Measurements from ENCODE around the gene GRIN1.

Gene GRIN1

GRCh38 chr9:137186385-137186784, 47.4 kb downstream of the GRIN1 start:
- no peak overlapping the region for H3K27ac ChIP-seq
- H3K36me3 ChIP-seq (replicated peaks) = peaks cover 26% of the 10 kb centered on the region
- in situ Hi-C loops (cut with HindIII; ENCODE audit: low pct_ligation_motif_present, low sequenced_read_pairs) = no loop called here
- DNase-seq = no peak
- no peaks in the 10 kb centered on the region for H3K27me3 ChIP-seq (replicated peaks)
- H3K4me3 ChIP-seq (ENCODE audit: low read depth, low read length) = no peak overlapping the region
- TF ChIP-seq, protein P1, sequence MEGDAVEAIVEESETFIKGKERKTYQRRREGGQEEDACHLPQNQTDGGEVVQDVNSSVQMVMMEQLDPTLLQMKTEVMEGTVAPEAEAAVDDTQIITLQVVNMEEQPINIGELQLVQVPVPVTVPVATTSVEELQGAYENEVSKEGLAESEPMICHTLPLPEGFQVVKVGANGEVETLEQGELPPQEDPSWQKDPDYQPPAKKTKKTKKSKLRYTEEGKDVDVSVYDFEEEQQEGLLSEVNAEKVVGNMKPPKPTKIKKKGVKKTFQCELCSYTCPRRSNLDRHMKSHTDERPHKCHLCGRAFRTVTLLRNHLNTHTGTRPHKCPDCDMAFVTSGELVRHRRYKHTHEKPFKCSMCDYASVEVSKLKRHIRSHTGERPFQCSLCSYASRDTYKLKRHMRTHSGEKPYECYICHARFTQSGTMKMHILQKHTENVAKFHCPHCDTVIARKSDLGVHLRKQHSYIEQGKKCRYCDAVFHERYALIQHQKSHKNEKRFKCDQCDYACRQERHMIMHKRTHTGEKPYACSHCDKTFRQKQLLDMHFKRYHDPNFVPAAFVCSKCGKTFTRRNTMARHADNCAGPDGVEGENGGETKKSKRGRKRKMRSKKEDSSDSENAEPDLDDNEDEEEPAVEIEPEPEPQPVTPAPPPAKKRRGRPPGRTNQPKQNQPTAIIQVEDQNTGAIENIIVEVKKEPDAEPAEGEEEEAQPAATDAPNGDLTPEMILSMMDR (IDR thresholded peaks at IDR 0.05; ENCODE audit: low read depth, low read length, missing control alignments) = no peak

DNA sequence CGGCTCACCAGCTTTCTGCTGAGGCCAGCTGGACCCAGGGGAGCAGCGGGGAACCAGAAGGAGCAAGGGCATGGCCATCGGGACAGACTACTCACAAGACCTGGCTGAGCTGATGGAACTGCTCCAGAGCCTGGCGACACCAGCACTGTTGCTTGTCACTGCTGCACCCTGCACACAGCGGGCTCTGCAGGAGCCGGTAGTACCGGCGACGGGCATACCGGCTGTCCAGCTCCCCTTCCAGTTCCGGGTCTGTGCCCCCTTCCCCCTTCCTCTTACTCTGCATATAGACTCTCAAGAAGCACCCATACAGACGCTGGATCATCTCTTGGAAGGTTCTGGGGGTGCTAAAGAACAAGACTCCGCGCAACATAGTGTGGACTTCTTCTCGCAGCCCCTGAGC, 48.4 kb downstream of the GRIN1 start:
- no peak overlapping the region for H3K27ac ChIP-seq
- TF ChIP-seq, protein P1 (IDR thresholded peaks at IDR 0.05; ENCODE audit: low read depth, low read length, missing control alignments) = no peak
- in situ Hi-C loops (cut with HindIII; ENCODE audit: low pct_ligation_motif_present, low sequenced_read_pairs) = no loop called here
- no peaks in the 10 kb centered on the region for H3K27me3 ChIP-seq (replicated peaks)
- DNase-seq = no peak
- peaks cover 29% of the 10 kb centered on the region for H3K36me3 ChIP-seq (replicated peaks)
- H3K4me3 ChIP-seq (ENCODE audit: low read depth, low read length) = peak overlapping the region; percentile 86

DNA sequence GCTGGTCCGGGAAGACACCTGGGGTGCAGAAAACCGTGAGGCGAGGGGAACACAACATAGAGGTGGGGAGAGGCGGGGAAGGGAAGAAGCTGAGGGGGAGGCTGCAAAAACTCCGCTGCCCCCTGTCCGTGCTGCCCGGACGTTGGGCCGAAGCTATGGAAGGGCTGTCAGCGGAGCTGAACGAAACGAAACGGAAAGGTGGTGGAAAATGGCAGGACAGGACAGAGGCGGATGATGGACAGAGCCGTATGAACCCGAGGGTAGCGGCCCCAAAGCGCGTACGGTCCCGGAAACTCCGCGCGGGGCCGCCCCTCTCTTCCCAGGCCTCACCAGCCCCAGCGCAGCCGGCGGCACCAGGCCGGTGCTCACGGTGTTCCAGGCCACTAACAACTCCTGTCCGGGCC, 49.1 kb downstream of the GRIN1 start:
- no peak for DNase-seq
- H3K27me3 ChIP-seq (replicated peaks) = no peaks in the 10 kb centered on the region
- in situ Hi-C loops (cut with HindIII; ENCODE audit: low pct_ligation_motif_present, low sequenced_read_pairs) = no loop called here
- peak overlapping the region; percentile 86 for H3K4me3 ChIP-seq (ENCODE audit: low read depth, low read length)
- TF ChIP-seq, protein P1 (IDR thresholded peaks at IDR 0.05; ENCODE audit: low read depth, low read length, missing control alignments) = no peak
- H3K27ac ChIP-seq = peak overlapping the region; percentile 98
- peaks cover 22% of the 10 kb centered on the region for H3K36me3 ChIP-seq (replicated peaks)

- TF ChIP-seq, protein P1 (IDR thresholded peaks at IDR 0.05; ENCODE audit: low read depth, low read length, missing control alignments) = peak; percentile 71
These were observed 49.7 kb downstream of the GRIN1 start, which contains the start of the genes ANAPC2 and SSNA1 for GRCh38 chr9:137188490-137189296. TSS of gene ANAPC2 (minus strand) at chr9:137188560. CDS start at chr9:137188532, 28 bp downstream. TSS of gene SSNA1 (plus strand) at chr9:137188676. CDS start at chr9:137188727, 51 bp downstream.

DNA sequence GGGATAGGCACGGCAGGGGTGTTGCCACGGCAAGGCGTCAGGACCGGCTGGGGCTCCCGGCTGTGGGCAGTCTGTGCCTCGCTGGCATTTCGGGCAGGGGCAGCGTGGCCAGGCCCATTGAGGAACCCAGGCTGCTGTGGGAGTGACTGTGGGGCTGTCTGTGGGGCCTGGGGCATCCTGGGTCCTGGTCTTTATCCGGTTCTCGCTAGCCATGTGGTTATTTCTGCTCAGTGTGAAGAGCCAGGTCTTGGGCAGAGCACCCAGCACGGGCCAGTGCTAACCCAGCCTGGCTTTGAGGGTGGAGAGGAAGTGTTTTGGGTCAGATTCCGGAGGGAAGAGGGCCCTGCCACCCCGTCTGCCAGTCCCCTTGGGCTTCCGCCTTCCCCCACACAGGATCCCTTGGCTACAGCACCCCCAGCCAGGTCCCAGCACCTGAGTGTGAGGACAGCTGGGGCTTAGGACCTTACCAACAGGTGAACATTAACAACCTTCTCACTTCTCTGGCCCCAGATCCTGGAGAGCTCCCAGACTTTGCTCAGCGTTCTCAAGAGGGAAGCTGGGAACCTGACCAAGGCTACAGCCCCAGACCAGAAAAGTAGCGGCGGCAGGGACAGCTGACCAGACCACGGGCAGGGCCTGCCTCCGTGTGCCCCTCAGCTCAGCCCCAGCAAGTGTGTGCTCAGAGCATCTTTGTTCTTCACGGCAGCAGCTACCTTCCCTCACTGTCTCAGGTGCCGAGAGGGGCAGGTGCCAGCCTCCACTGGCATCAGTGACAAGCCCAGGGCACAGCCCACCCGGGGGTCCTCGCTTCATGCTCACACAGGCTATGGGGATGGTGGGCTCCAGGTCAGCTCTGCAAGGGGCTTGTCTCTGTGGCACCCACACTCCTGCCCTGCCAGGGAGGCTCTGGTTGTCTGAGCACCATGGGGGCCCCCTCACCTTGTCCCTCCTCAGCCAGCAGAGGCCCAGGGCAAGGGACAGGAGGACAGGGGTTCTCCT, 50.6 kb downstream of the GRIN1 start:
- in situ Hi-C loops (cut with HindIII; ENCODE audit: low pct_ligation_motif_present, low sequenced_read_pairs) = no loop called here
- Histone ChIP-seq H3K27ac (peak overlapping the region; percentile 98), H3K4me3 (ENCODE audit: low read depth, low read length) (peak overlapping the region; percentile 86), H3K27me3 (replicated peaks) (no peaks in the 10 kb centered on the region), H3K36me3 (replicated peaks) (peaks cover 13% of the 10 kb centered on the region)
- TF ChIP-seq, protein P1 (IDR thresholded peaks at IDR 0.05; ENCODE audit: low read depth, low read length, missing control alignments) = no peak
- DNase-seq = no peak

More at GRCh38 chr9:137188490-137189296, 49.7 kb downstream of the GRIN1 start, which contains the start of the genes ANAPC2 and SSNA1:
- H3K4me3 ChIP-seq (ENCODE audit: low read depth, low read length) = peak within 1 kb of the TSS; percentile 86
- H3K36me3 ChIP-seq (replicated peaks) = peaks cover 16% of the 10 kb centered on the region
- no peaks in the 10 kb centered on the region for H3K27me3 ChIP-seq (replicated peaks)
- in situ Hi-C loops (cut with HindIII; ENCODE audit: low pct_ligation_motif_present, low sequenced_read_pairs) = no loop called here
- peak within 1 kb of the TSS; percentile 98 for H3K27ac ChIP-seq
- DNase-seq = peak; percentile 77
